RWPE2 (cell line): Measurements from ENCODE around the gene LHX3.
A peak's percentile ranks its signal among the peaks of the same experiment; 100 is the strongest.

Source experiments
- ATAC-seq: fragments of 200-7000 bp; cut with Tn5 transposase; 3 replicates; pipeline ENCODE4 v1.9.1; 2021; ENCODE audit warnings: low read depth
- DNase-seq: peaks from one replicate; pipeline ENCODE4 v3.0.0-alpha.2; 2020; ENCODE audit warnings: low spot score
- H3K27ac ChIP-seq: fragments of 450-650 bp; 2 replicates; pipeline ENCODE4 v1.5.1; 2017; ENCODE audit warnings: mild to moderate bottlenecking; ENCODE audit not compliant: poor library complexity, severe bottlenecking
- H3K27me3 ChIP-seq: fragments of 250-450 bp; sonication (Bioruptor Pico); 2 replicates; pipeline ENCODE4 v1.5.1; 2021; ENCODE audit warnings: mild to moderate bottlenecking, moderate library complexity; ENCODE audit not compliant: insufficient read depth, poor library complexity, severe bottlenecking
- H3K36me3 ChIP-seq: fragments of 250-450 bp; sonication (Bioruptor Pico); 2 replicates; pipeline ENCODE4 v1.5.1; 2020; ENCODE audit warnings: low read depth, mild to moderate bottlenecking, moderate library complexity
- H3K4me1 ChIP-seq: fragments of 250-450 bp; sonication (Bioruptor Pico); 2 replicates; pipeline ENCODE4 v1.5.1; 2021; ENCODE audit warnings: mild to moderate bottlenecking, moderate library complexity; ENCODE audit not compliant: insufficient read depth, poor library complexity, severe bottlenecking
- H3K4me3 ChIP-seq: fragments of 250-450 bp; sonication (Bioruptor Pico); 2 replicates; pipeline ENCODE4 v1.5.1; 2021; ENCODE audit warnings: mild to moderate bottlenecking, moderate library complexity; ENCODE audit not compliant: severe bottlenecking
- H3K9me3 ChIP-seq: fragments of 250-450 bp; sonication (Bioruptor Pico); 2 replicates; pipeline ENCODE4 v1.5.1; 2021; ENCODE audit warnings: mild to moderate bottlenecking, moderate library complexity; ENCODE audit not compliant: severe bottlenecking
- TF ChIP-seq, protein P1 (sequence below): fragments of 450-650 bp; IDR thresholded peaks from one replicate; pipeline ENCODE4 v1.5.1; 2017; ENCODE audit warnings: mild to moderate bottlenecking, moderate library complexity; ENCODE audit not compliant: poor library complexity, severe bottlenecking

Gene LHX3

DNA sequence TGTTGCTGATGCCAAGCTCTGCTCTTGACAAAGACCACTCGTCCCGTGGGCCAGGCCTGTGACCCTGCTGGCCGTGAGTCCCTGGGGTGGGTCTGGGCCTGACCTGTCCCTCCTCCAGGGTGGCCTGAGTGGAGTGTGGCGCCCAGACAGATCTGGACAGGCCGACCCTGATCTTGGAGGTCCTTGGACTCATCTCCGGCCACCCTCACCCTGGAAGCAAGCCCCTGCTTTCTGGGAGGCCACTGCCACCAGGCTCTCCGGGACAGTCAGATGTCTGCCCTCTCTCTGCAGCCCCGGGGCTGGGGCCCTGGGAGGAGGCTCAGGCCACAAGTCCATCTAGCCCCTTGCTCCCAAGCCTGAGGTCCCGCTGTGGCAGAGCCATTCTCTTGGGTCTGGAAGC, 55.1 kb downstream of the LHX3 start:
- H3K4me3 ChIP-seq: no peak overlapping the region
- no peak overlapping the region for H3K27ac ChIP-seq
- TF ChIP-seq, protein P1, sequence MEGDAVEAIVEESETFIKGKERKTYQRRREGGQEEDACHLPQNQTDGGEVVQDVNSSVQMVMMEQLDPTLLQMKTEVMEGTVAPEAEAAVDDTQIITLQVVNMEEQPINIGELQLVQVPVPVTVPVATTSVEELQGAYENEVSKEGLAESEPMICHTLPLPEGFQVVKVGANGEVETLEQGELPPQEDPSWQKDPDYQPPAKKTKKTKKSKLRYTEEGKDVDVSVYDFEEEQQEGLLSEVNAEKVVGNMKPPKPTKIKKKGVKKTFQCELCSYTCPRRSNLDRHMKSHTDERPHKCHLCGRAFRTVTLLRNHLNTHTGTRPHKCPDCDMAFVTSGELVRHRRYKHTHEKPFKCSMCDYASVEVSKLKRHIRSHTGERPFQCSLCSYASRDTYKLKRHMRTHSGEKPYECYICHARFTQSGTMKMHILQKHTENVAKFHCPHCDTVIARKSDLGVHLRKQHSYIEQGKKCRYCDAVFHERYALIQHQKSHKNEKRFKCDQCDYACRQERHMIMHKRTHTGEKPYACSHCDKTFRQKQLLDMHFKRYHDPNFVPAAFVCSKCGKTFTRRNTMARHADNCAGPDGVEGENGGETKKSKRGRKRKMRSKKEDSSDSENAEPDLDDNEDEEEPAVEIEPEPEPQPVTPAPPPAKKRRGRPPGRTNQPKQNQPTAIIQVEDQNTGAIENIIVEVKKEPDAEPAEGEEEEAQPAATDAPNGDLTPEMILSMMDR: no peak
- H3K36me3 ChIP-seq: no peaks in the 10 kb centered on the region
- H3K9me3 ChIP-seq: no peaks in the 10 kb centered on the region
- H3K4me1 ChIP-seq: no peaks in the 10 kb centered on the region
- H3K27me3 ChIP-seq: peaks cover 2% of the 10 kb centered on the region
- no peak for ATAC-seq
- peak; percentile 52 for DNase-seq

DNA sequence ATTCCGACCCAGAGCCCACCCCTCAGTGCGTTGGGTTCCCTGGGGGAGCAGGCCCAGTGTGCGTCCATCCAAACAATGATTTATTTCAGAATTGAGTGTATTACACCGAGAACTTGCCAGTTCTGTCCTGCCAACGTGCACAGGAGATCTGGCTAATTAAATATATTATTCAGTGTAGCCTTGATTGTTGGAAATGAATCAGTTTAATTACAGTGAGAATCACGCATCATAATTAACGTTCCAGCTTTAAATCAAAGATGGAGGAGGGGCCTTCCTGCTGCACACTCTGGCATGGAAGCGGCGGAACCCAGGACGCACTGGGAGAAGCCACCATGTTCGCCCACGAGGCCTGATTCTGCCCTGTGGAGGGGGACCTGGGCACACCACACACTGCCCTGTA, 55.6 kb downstream of the LHX3 start:
- Histone ChIP-seq H3K27ac (no peak overlapping the region), H3K9me3 (no peaks in the 10 kb centered on the region), H3K4me3 (no peak overlapping the region), H3K27me3 (no peaks in the 10 kb centered on the region), H3K4me1 (no peaks in the 10 kb centered on the region), H3K36me3 (no peaks in the 10 kb centered on the region)
- TF ChIP-seq, protein P1: no peak
- DNase-seq: no peak
- ATAC-seq: no peak

DNA sequence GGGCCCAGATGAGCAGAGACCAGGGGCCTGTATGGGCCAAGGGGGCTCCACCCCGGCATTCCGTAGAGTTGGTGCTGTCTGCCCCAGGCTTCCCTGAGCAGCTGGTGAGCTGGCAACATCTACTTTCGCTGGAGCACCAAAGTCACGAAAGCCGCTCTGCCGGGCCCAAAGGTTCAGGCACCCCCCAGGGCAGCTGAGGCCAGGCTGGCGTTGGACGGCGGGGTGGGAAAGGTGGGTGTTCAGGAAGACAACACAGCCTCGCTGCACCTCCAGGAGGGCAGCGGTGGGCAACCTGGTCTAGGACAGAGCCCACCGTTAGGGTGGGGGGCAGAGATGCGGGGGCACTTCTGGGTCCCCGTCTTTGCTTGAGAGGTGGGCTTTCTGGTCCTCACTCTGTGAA, 56.2 kb downstream of the LHX3 start:
- H3K9me3 ChIP-seq: no peaks in the 10 kb centered on the region
- H3K27me3 ChIP-seq: no peaks in the 10 kb centered on the region
- no peak overlapping the region for H3K27ac ChIP-seq
- H3K4me1 ChIP-seq: no peaks in the 10 kb centered on the region
- no peaks in the 10 kb centered on the region for H3K36me3 ChIP-seq
- ATAC-seq (no peak), DNase-seq (no peak)
- no peak overlapping the region for H3K4me3 ChIP-seq
- TF ChIP-seq, protein P1: no peak

DNA sequence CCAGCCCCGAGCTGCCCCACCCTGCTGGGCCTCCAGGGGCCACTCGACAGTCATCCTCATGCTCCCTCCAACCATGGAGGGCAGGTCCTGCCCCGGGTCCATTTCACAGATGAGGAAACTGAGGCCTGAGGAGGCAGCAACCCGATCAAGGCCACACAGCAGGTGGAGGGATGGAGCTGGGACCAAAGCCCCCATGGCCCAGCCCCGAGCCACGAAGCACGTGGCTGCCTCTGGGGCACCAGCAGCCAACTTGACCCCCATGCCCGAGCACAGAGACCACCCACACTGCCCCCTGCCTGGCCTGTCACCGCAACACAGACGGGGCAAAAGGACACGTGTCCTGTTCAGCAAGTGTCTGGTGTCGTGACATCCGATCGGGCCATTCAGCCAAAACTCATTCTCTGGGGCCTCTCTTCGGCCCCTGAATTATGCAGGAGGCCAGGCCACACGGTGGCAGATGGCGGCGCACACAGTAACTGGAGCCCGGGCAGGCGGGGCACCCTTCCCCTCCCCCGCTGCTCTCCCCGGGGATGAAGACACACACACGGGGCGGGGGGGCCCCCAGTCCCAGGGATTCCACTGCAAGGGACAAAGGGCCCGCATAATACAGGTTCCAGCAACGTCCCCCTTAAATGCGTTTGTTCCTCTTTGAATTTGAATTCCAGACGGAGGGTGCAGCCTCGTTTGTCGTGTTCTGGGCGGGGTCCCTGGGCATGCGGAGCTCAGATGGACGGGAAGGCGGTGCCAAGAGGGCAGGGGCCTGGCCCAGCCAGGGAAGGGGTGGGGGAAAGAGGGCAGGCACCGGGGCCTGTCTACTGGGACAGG, 56.8 kb downstream of the LHX3 start:
- DNase-seq (no peak), ATAC-seq (no peak)
- H3K27me3 ChIP-seq: no peaks in the 10 kb centered on the region

More for the DNA sequence above, 56.8 kb downstream of the LHX3 start:
- H3K36me3 ChIP-seq: no peaks in the 10 kb centered on the region
- H3K27ac ChIP-seq: no peak overlapping the region
- H3K4me1 ChIP-seq: no peaks in the 10 kb centered on the region
- TF ChIP-seq, protein P1: no peak
- no peak overlapping the region for H3K4me3 ChIP-seq
- H3K9me3 ChIP-seq: no peaks in the 10 kb centered on the region
